Measurements from ENCODE around the gene FAM13C. TPM values are rescaled to one million over a fixed set of nuclear protein-coding genes. Genes with fewer than 3 reads are reported as not detected.

The FAM13C gene
- total and polyA plus RNA-seq, 2 of the 4 experiments (the other 2 are of a cell fraction), result 1.6 to 2.9 TPM

DNA sequence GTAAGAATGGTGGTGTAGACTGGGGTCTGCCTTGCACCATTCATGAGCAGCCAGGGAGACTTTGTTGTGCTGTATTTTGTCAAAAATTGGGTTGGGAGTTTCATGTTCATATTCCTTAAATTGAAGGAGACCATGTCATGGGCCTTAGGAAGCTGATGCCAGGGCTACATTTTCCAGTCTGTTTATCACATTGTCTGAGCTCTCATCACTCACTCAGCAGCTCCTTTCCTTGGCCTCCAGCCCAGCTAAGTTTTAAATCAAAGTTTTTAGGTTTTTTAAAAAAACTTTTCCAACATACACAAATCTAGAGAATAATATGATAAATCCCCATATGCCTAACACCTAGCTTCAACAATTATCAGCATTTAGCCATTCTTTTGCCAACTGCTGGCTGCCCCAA is 12.6 kb upstream of the FAM13C start:
- in situ Hi-C loops (cut with MboI; ENCODE audit: low sequenced_read_pairs), result no loop called here
- H2BK15ac ChIP-seq (ENCODE audit: low read depth, low read length), result peak overlapping the region; percentile 34; the same call in 1 of the 3 replicates
- no peak overlapping the region for H2BK5ac ChIP-seq (ENCODE audit: low read depth, low read length, poor library complexity, severe bottlenecking)
- H3K4ac ChIP-seq (ENCODE audit: low read depth, low read length), result peak overlapping the region; percentile 7; the same call in 1 of the 2 replicates
- H2AK9ac ChIP-seq (replicated peaks; ENCODE audit: low read depth, low read length, poor library complexity), result no peak overlapping the region
- no peaks in the 10 kb centered on the region for H3K9me3 ChIP-seq (ENCODE audit: control insufficient read depth, insufficient read depth, low read length)
- H3K23ac ChIP-seq (ENCODE audit: low read depth, low read length), result no peak overlapping the region
- peak overlapping the region; percentile 85; the same call in 1 of the 2 replicates for H4K5ac ChIP-seq (ENCODE audit: low read depth, low read length)
- CTCF ChIA-PET, result no interaction called here
- H2BK120ac ChIP-seq (ENCODE audit: low read depth, low read length), result peak overlapping the region; percentile 26; the same call in 1 of the 2 replicates
- H4K91ac ChIP-seq (ENCODE audit: insufficient read depth, low read depth, low read length), result no peak overlapping the region; the same call in 1 of the 2 replicates
- no peaks in the 10 kb centered on the region for H3K79me1 ChIP-seq (ENCODE audit: low read depth in 1 of 2, low read length in 2 of 2)
- no peak overlapping the region for H3K56ac ChIP-seq (ENCODE audit: extremely low read depth, insufficient read depth, low read length)
- no TSS peak for BruUV-seq (replicated peaks)
- no peak overlapping the region for H3K9ac ChIP-seq (ENCODE audit: low read depth, low read length)
- H3K27me3 ChIP-seq (ENCODE audit: control insufficient read depth, insufficient read depth, low read length), result no peaks in the 10 kb centered on the region
- ATAC-seq (ENCODE audit: low read depth) (no peak), DNase-seq (peak; percentile 8)
- no peaks in the 10 kb centered on the region for H4K20me1 ChIP-seq (ENCODE audit: insufficient read depth, low read length)
- peak overlapping the region; percentile 79; the same call in 1 of the 2 replicates for H3K18ac ChIP-seq (ENCODE audit: low read depth, low read length)
- H3K9me1 ChIP-seq (ENCODE audit: insufficient read depth, low read length), result no peaks in the 10 kb centered on the region
- no peak overlapping the region for H3K4me3 ChIP-seq (ENCODE audit: insufficient read depth, low read depth, low read length)
- H3K27ac ChIP-seq (ENCODE audit: insufficient read depth, low read length), result no peak overlapping the region
- H4K8ac ChIP-seq (ENCODE audit: low read depth in 2 of 2, low read length in 2 of 2), result peak overlapping the region in 1 of 2 experiments; percentile 30; a peak in 1 of 4 replicates
- no peak overlapping the region for H2AFZ ChIP-seq (replicated peaks; ENCODE audit: low read length, poor library complexity)
- H3K36me3 ChIP-seq (ENCODE audit: control insufficient read depth, insufficient read depth, low read length), result no peaks in the 10 kb centered on the region
- no peak overlapping the region for H3K4me2 ChIP-seq (ENCODE audit: low read depth, low read length)
- dilution Hi-C loops (cut with HindIII; ENCODE audit: low sequenced_read_pairs, unreplicated experiment), result no loop called here
- POLR2A ChIA-PET (ENCODE audit: unreplicated experiment), result no interaction called here
- intact Hi-C loops (cut with micrococcal nuclease), result no loop called here
- H2BK20ac ChIP-seq (ENCODE audit: low read depth, low read length), result peak overlapping the region; percentile 25; the same call in 1 of the 2 replicates
- H3K14ac ChIP-seq (replicated peaks; ENCODE audit: low read depth, low read length), result peak overlapping the region; percentile 37; the same call in 1 of the 2 replicates
- H2AK5ac ChIP-seq (ENCODE audit: low read depth, low read length), result peak overlapping the region; percentile 70; the same call in 1 of the 2 replicates
- peaks cover 4% of the 10 kb centered on the region for H3K4me1 ChIP-seq (ENCODE audit: control insufficient read depth, insufficient read depth, low read length)
- TF ChIP-seq FOS (IDR thresholded peaks at IDR 0.05; ENCODE audit: low read depth, low read length), result no peak
- TF ChIP-seq, protein P1, sequence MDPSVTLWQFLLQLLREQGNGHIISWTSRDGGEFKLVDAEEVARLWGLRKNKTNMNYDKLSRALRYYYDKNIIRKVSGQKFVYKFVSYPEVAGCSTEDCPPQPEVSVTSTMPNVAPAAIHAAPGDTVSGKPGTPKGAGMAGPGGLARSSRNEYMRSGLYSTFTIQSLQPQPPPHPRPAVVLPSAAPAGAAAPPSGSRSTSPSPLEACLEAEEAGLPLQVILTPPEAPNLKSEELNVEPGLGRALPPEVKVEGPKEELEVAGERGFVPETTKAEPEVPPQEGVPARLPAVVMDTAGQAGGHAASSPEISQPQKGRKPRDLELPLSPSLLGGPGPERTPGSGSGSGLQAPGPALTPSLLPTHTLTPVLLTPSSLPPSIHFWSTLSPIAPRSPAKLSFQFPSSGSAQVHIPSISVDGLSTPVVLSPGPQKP (IDR thresholded peaks at IDR 0.05; ENCODE audit: borderline replicate concordance, low read depth, low read length), result no peak
- TF ChIP-seq RAD21 (IDR thresholded peaks at IDR 0.05; ENCODE audit: low read length), result no peak
- no peak for TF ChIP-seq BHLHE40 (IDR thresholded peaks at IDR 0.05; ENCODE audit: low read depth, low read length)
- TF ChIP-seq, protein P2, sequence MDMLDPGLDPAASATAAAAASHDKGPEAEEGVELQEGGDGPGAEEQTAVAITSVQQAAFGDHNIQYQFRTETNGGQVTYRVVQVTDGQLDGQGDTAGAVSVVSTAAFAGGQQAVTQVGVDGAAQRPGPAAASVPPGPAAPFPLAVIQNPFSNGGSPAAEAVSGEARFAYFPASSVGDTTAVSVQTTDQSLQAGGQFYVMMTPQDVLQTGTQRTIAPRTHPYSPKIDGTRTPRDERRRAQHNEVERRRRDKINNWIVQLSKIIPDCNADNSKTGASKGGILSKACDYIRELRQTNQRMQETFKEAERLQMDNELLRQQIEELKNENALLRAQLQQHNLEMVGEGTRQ (IDR thresholded peaks at IDR 0.05; ENCODE audit: low read depth, low read length), result no peak
- TF ChIP-seq RFX5 (IDR thresholded peaks at IDR 0.05; ENCODE audit: low read depth, low read length), result no peak
- TF ChIP-seq, protein P3, sequence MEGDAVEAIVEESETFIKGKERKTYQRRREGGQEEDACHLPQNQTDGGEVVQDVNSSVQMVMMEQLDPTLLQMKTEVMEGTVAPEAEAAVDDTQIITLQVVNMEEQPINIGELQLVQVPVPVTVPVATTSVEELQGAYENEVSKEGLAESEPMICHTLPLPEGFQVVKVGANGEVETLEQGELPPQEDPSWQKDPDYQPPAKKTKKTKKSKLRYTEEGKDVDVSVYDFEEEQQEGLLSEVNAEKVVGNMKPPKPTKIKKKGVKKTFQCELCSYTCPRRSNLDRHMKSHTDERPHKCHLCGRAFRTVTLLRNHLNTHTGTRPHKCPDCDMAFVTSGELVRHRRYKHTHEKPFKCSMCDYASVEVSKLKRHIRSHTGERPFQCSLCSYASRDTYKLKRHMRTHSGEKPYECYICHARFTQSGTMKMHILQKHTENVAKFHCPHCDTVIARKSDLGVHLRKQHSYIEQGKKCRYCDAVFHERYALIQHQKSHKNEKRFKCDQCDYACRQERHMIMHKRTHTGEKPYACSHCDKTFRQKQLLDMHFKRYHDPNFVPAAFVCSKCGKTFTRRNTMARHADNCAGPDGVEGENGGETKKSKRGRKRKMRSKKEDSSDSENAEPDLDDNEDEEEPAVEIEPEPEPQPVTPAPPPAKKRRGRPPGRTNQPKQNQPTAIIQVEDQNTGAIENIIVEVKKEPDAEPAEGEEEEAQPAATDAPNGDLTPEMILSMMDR (conservative IDR thresholded peaks at IDR 0.05; ENCODE audit: low read depth, low read length), result no peak
